T-helper 22 cell (primary cell): ENCODE results near the gene NUP50.

Source experiments
- DNase-seq: peaks from one replicate; pipeline ENCODE4 v3.0.0-alpha.2; 2020; ENCODE audit warnings: low read depth

The NUP50 gene

DNA sequence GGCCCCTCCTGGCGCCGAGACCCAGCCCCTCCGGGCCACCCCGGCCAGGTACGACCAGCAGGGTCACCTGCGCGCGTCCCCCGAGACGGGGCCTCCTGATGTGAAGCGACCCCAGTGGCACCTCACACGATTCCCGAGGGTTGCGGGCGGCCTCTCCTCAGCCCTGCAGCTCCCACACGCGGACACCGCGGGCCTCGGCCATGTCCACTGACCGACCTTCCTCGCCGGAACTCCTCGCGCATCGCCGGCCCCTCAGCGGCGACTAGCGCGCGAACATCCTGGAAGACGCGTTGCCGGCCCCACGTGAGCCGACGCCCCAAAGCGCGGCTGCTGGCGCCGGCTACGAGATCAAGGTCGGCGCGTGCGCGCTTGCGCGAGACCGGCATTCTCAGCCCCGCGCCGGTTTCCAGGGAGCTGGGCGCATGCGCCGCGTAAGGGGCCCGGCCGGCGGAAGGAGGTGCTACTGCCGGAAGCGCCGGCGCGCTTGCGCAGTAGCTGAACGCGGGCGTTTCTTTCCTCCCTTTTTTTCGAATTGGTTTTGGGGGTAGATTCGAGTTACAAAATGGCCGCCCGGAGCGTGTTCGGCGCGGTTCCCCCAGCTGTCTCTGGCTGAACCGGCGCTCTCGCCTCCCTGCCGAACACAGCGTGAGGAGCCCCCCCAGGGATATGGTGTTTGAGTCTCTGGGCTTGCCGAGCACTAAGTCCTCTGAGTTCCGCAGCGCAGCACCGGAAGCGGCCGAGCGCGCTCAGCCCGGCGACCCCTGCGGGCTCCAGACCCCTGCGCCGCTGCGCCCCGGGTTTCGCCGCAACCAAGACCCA lies at the start of gene NUP50:
TSS of gene NUP50 (plus strand) at position 475 of the 819 bp plus-strand sequence. CDS start 4,253 bp downstream, outside the sequence.
- DNase-seq: peak; percentile 94

DNA sequence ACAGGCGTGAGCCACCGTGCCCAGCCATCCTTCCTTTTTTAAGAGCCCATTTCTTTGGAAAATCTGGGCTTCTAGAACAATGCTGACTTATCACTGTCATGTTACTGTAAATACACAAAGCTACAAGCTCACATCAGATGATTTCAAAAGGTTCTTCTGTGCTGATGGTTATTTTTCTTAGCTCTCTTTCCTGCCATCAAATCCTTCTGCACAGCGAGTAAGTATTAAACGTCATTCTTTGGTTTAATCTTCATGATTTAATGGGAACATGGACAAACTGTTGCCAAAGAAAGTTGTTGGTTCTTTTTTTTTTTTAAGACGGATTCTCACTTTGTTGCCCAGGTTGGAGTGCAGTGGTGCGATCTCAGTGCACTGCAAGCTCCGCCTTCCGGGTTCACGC lies 43.3 kb upstream of the NUP50 start:
- DNase-seq: no peak

DNA sequence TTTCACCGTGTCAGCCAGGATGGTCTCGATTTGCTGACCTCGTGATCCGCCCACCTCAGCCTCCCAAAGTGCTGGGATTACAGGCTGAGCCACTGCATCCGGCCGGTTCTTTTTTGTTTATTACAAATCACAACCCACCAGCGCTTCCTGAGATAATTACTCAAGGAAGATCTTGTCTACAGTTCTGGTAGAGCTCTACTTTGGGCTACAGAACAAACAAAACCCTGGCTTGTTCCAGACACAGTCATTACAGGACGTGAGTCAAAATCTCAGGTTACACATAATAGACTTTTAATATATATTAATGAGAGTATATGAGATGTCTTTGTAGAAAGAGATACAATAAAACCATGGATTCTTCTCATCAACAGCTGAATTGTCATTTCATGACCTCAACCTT lies 42.8 kb upstream of the NUP50 start:
- no peak for DNase-seq

- no peak for DNase-seq
Observed at GRCh38 chr22:45124176-45124847, 39.4 kb upstream of the NUP50 start.

GRCh38 chr22:45125188-45125587 lies 38.5 kb upstream of the NUP50 start:
- DNase-seq: no peak

GRCh38 chr22:45127866-45128265 lies 35.9 kb upstream of the NUP50 start:
- no peak for DNase-seq

DNA sequence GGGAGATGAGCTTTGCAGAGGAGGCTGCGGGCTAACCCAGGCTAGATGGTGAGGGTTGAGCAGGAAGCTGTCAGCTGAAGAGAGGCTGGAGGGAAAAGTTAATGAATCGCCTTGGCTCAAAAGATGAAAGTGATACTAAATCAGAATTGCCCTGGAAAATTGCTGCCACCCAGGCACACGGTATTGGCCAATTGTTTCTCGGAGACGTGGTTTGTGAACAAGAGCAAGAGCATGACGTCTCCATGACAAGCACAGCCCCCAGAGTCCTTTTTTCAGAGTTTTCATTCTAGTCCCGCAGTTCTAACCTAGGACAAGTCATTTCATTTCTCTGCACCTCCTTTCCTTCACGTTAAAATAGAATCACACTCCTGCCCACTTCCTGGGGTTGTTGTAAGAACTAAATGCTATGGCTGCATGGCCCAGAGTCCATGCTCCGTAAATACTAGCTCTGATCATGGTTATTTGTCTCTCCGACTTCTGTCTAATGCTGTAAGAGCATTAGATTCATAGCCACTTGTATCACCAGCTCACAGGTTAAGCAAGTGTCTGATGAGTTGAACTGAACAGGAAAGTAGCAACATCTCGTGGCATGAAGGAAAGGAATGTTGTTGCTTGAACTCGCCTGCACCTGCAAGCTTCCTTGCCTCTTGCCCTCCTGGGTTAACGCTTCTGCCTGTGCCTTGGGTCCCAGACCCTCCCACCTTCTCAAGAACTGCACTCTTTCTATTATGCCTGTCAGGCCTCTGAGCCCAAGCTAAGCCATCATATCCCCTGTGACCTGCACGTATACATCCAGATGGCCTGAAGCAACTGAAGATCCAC lies 33.8 kb upstream of the NUP50 start:
- no peak for DNase-seq

GRCh38 chr22:45130891-45131290 lies 32.8 kb upstream of the NUP50 start:
- no peak for DNase-seq

GRCh38 chr22:45131749-45132148 lies 32.0 kb upstream of the NUP50 start:
- no peak for DNase-seq

- DNase-seq: no peak
Observed at GRCh38 chr22:45134313-45134712, 29.4 kb upstream of the NUP50 start.

DNA sequence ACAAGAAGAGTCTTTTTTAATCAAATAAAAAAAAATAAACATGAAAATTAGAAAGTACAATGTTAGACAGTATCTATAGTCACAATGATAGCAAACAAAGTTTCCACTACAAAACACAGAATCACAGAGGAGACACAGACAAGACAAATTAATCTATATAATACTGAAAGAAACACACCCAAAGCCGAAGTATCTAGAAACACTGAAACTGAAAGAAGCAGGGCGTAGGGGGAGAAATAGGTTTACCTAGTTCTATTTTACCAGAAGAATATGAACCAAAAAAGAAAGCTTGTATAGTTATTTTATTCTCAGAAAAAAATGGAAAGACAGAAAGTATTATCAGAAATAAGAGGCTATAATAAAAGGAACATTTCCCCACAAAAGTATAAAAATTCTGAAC lies 27.1 kb upstream of the NUP50 start:
- DNase-seq: no peak

DNA sequence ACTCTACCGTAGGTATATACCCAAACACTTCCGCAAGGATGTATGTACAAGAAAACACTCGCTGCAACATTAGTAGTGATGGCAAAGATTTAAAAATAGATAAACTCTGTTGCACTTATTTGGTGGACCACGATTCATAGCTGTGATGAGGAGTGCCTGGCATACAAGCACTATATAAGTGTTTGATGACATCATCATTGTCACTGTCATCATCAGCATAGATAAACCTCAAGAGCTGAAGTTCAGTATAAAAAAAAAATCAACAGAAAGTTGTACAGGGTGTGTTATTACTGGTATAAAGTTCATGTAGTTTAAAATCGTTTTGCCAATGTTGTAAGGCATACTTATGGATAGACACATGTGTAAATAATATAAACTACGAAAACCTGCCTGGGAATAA lies 24.0 kb upstream of the NUP50 start:
- no peak for DNase-seq

GRCh38 chr22:45142376-45142775 lies 21.3 kb upstream of the NUP50 start:
- no peak for DNase-seq

GRCh38 chr22:45144916-45145315 lies 18.8 kb upstream of the NUP50 start:
- no peak for DNase-seq

GRCh38 chr22:45149671-45150070 lies 14.1 kb upstream of the NUP50 start:
- no peak for DNase-seq

GRCh38 chr22:45150139-45150538 lies 13.6 kb upstream of the NUP50 start:
- DNase-seq: no peak

- DNase-seq: no peak
Observed at GRCh38 chr22:45151503-45151902, 12.2 kb upstream of the NUP50 start.

- no peak for DNase-seq
Observed at GRCh38 chr22:45154383-45154782, 9.3 kb upstream of the NUP50 start.

DNA sequence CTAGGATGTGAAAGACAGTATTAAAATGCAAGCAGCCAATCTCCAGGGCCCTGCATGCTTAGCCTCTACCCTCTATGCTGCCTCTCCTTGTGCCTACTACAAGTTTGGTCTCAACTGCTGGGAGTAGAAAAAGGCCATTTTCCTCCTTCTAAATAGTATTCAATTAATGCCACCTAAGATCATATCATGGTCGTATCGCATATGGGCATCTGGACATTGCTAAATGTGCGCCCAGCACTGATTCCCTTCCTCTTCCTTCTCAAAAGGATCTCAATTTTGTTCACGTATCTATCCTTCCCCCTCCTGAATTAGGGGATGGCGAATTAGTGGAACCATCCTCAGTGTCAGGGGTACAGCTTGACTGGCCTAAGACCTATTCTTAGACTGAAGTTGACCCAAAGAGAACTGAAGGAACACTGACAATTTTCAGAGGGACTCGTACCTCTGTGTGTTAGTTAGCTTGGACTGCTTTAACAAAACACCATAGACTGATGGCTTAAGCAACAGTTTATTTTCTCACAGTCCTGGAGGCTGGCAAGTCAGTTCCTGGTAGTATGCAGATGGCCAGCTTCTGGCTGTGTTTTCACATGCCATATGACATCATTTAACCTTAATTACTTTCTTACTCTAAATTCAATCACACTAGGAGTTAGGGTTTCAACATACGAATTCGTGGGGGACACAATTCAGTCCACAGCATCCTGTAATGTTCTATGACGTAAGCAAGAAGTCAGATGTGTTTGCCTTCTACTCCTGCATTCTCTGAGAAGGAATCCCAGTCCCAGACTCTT lies 8.5 kb upstream of the NUP50 start:
- DNase-seq: no peak

GRCh38 chr22:45157907-45158306 lies 5.8 kb upstream of the NUP50 start:
- no peak for DNase-seq

GRCh38 chr22:45159652-45160462 lies 3.9 kb upstream of the NUP50 start:
- DNase-seq: no peak
